LNCAP (cell line): ENCODE results near the gene GAREM1.

ENCODE experiments used
- CTCF ChIP-seq: fragments of 450-650 bp; IDR thresholded peaks from 2 replicates; pipeline ENCODE4 v1.5.1; 2017; ENCODE audit warnings: mild to moderate bottlenecking

Gene GAREM1

GRCh38 chr18:32480581-32480980, 9.9 kb upstream of the GAREM1 start:
- TF ChIP-seq CTCF, result no peak

GRCh38 chr18:32478807-32479206, 8.1 kb upstream of the GAREM1 start:
- no peak for TF ChIP-seq CTCF

- TF ChIP-seq CTCF, result no peak
Measured at GRCh38 chr18:32478317-32478716, 7.6 kb upstream of the GAREM1 start.

- TF ChIP-seq CTCF, result no peak
Measured at GRCh38 chr18:32476106-32476505, 5.4 kb upstream of the GAREM1 start.

GRCh38 chr18:32473325-32473724, 2.6 kb upstream of the GAREM1 start:
- no peak for TF ChIP-seq CTCF

- TF ChIP-seq CTCF, result no peak
Measured at GRCh38 chr18:32472841-32473240, 2.2 kb upstream of the GAREM1 start.

- TF ChIP-seq CTCF, result no peak
Measured at GRCh38 chr18:32470460-32470713, 295 bp downstream of the GAREM1 start.

GRCh38 chr18:32469691-32470459, 807 bp downstream of the GAREM1 start:
- no peak for TF ChIP-seq CTCF
